Stimulated activated CD4-positive, alpha-beta T cell treated with anti-CD3 and anti-CD28 coated beads, Interleukin-1b, Interleukin-23, amount 100 ng/mL, for 24 hours (primary cell): ENCODE data around the gene KCNG2.

ENCODE experiments used
- DNase-seq, 4 experiments: peaks; one replicate each; pipeline ENCODE4 v3.0.0-alpha.2; 2020; ENCODE audit warnings: low read depth in 4 of 4, low spot score in 1 of 4

The KCNG2 gene

DNA sequence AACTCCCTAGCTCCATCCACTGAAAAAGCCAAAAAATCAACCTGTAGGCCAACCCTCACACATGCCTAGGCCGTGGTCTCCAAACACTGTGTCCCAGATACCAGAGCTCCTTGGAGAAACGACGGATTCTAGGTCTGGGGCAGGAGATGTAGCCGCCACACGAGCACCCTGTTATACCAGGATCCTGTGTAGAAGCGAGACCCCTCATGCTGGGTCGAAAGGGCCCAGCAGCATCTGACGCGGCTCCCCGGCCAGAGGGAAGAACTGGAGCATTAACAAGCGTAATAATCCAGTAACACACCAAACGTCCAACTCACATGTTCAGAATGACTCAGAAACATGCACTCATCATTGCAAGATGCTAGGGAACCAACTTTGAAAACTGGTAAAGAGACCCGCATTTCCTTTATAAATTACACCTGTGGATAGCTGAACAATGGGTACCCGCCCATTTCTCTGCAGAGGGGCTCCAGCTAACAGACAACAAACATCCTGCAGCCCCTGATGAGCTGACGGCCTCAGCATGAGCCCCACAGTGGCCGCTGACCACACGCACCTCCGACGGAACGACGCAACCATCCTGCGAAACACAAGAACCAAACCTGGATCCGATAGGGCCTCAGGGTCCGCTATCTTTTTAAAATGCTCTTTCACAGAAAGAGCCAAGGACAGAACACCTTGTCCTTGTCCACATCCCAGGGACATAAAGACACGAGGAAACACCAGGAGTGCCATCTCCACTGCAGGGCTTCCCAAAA lies 139.5 kb downstream of the KCNG2 start:
- no peak for DNase-seq

DNA sequence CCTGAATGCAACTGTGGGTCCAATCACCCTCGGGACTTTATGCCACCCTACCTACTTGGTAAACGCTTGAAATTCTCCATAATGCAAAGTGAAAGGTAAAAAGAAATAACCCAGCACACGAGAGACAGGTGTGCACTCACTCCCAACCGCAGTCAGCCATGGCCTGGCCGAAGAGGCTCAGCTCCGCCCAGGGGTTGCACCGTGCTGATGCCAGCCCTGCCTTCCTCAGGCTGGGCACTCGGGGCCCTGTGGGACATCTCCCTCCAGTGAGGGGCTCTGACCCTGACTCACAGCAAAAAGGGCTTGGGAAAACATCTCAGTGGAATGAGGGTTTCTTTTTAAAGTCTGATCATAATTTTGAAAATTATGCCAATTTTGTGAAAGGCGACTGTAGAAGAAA lies 140.5 kb downstream of the KCNG2 start:
- no peak for DNase-seq

DNA sequence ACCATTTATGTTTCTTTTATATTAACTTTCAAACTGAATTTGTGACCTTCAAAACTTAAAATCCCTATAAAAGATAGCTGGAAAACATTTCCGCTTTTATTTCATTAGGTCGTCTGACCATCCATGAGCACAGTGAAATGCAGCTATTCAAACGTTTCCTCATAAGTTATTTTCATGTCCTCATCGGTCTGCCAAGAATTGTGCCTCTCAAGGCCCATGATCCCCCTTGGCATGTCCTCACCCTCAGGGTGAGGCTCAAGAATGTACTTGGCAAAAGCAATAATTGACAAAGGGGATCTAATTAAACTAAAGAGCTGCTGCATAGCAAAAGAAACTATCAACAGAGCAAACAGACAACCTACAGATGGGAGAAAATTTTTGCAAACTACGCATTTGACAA lies 141.4 kb downstream of the KCNG2 start:
- DNase-seq = no peak

DNA sequence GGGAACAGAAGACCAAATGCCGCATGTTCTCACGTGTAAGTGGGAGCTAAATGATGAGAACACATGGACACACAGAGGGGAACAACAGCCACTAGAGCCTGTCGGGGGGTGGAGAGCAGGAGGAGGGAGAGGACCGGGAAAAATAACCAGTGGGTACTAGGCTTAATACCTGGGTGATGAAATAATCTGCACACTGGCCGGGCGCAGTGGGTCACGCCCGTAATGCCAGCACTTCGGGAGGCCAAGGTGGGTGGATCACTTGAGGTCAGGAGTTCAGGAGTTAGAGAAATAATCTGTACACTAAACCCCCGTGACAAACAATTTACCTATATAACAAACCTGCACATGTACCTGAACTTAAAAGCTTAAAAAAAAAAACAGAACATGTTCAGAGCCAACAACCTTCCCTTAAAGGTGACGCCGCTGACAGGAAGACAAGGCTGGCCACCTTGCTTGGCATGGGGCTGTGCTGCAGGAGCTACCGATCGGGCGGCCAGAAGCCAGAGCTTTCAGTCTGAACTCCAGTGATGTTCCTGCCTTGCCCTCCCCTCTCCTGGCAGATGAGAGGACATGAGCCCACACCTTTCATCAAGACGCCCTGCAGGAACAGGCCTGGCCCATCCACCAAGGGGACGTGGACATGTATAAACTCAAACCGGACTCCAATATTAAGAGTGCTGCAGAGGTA lies 142.5 kb downstream of the KCNG2 start:
- no peak for DNase-seq

DNA sequence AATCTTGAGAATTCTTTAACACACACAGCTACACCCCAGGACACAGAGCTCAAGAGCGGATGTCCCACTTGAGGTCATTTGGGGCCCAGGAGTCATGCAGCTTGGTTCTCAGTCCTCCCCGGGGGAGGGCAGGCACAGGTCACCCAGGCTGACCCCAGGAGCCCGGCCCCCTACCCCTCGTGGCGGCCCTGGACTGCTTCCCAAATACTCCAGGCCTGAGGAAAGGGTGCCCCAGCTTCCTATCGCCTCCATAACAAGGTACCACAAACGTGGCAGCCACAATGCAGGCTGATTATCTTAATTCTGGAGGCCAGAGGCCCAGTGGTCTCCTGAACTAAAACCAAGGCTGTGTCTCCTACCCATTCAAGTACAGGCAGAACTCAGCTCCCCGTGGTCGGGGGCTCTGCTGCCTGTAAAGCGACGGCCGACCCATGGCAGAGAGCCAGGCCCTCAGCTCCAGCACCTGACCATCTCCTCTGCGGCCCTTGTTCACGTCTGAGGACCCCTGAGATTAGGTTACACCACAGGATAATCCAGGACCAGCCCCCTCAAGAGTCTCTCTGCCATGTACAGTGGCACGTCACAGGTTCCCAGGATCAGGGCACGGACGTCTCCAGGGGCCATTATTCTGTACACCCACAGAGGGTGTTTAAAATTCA lies 143.2 kb downstream of the KCNG2 start:
- no peak for DNase-seq

DNA sequence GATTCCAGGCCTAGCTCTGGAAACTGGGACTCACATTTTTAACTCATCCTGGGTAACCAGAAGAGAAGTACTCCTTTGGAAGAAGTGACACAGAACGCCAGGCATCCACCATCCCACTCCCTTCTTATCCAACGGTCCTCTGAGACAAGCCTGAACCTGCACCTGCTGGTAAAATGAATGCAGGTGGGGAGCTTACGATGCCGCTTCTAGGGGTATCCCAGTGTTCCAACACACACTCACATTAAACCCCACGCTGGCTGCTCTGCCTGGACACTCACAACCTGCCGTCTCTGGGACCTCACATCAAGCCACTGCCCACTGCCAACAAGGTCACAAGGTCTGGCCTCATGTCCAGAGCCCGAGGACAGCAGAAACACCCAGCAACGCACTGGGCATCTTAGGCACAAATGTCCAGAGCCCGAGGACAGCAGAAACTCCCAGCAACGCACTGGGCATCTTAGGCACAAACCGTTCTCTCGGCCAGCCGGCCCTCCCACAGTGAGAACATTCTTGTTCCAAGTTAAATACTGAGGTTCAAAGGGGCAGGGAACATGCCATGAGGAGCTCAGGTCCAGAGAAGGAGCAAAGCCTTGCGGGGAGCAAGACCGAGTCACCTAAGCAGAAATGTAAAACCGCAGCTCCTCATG lies 143.9 kb downstream of the KCNG2 start:
- no peak for DNase-seq

DNA sequence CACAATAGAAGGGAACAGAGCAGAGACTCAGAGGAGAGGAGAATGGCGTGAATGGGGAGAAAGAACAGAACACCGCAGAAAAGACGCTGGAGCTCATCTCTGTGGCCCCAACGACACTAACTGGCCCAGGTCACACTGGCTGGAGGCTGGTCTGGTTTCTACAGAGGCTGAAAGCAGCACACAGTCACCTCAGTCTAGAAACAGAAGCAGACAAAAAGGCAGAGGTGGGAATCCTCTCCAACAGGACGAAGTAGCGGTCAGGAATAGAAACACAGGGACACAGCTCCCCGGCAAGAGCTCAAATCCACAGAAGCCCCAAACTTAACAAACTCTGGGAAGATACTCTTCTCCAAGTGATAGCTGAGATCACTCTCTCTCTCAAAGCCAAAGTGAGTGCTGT lies 144.5 kb downstream of the KCNG2 start:
- DNase-seq = no peak

DNA sequence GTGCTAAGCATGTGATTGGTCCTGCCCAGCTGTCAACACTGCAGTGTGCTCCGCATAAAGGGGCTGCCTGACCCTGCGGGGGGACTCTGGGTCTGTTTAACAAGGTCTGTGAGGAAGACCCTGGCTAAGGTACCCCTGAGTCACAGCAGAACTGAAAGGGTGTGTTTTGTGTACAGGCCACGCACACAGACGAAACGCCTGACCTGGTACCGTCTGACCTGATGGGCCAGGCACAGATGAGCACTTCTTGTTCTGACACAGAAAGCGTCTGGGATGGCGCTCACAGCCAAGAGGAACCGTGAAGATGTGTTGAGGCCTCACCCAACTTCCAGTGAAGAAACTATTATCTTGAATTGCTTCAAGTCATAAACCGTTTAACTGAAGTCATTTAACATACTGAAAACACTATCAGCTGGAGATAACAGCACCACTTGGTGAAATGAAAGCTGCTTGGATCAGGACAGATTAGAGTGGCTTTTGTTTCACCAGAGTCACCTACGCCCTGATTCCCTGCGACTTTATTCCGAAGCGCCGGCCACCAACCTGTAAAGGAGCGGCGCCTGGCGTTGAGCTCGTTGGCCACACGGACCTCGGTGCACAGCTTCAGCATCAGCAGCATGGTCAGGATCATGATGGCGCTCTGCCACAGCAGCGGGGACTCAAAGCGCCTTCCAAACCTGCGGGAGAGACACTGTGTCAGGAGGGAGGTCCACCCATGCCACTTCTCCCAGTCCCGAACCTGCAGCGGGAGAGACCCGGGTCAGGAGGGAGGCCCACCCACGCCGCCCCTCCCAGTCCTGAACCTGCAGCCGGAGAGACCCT lies 145.3 kb downstream of the KCNG2 start:
- DNase-seq = no peak

DNA sequence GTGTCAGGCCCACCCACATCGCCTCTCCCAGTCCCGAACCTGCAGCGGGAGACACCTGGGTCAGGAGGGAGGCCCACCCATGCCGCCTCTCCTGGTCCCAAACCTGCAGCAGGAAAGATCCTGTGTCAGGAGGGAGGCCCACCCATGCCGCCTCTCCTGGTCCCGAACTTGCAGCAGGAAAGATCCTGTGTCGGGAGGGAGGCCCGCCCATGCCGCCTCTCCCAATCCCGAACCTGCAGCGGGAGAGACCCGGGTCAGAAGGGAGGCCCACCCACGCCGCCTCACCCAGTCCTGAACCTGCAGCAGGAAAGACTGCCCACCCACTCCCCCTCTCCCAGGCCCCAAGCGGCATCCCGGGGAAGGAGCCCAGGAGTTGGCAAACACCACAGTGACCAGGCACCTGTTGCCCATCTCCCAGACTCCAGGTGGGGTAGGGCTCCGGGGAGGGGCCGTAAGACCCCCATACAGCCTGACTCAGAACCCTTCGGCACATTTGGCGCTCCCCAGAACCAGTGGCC lies 145.9 kb downstream of the KCNG2 start:
- DNase-seq = no peak

DNA sequence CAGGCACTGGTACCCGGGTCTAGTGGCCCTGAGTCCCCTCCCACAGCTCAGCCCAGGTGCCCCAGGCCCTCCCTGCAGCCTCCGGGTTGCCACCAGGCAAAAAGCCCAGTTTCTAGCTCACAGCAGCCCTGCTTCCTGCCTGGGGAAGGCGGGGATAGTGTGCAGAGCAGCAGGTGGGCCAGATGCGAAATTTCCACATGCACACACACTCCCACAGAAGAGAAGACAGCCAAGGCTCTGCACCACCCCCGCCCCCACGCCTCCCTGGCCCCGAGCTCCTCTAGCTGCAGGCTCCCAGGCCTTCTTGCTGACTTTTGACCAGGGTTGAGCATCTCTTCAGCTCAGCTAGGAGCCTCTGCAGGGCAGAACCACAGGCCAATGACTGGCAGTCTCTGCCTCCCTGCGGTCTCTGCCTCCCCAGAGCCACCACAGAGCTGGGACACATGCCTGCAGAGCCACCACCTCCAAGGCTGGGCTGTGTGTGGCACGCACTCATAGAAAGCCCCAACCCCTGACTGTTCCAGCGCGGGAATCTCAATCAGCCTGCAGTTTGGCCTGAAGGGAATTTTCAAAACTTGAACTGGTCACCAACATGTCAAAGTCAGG lies 146.5 kb downstream of the KCNG2 start:
- DNase-seq = no peak

DNA sequence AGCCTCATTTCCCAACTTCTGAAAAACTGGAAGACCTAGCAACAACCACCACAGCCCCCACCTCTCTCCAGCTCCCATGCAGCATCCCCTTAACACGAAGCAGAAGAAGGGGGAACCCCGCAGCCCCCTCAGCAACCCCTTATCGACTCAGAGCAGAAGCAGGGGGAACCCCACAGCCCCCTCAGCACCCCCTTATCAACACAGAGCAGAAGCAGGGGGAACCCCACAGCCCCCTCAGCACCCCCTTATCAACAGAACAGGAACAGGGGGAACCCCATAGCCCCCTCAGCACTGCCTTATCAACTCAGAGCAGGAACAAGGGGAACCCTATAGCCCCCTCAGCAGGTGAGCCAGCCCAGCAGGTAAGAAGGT lies 147.0 kb downstream of the KCNG2 start:
- no peak for DNase-seq

DNA sequence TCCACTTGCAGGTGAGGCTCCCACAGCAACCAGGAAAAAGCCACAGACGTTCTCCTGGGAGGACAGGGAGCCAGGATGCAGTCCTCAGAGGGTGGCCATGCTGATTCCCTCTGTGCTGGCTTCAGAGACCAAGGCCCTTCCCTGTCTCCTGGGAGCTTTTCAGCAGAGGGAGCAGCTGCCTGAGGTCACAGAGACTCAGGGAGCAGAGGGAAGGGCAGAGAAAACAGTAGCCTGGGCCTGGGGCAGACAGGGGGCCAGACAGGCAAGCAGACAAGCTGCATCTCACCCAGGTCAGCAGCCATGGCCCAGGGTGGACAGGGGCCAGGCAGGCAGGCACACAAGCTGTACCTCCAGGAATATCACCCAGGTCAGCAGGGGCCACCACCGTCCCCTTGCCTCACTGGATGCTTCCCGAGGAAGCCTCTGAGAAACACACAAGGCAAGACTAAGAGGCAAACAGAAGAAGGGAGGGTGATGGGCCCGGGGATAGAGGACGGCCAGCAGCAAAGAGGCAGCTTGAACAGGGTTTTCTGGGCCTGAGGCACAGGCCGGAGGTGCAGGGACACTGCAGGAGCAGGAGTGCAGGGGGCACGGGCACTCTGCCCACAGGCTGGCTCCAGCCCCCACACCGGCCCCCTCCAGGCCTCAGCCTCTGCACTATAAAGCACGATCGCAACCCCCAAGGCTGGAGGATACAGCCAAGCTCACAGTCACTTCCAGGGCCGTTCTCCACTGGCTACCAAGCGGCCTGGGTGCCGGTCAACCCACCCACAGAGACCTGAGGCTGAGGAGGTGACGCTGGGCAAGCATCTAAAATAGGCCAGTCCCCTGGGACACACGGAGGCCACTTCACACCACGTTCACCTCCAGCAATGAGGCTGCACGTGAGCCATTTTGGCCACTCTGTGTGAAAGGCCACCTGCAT lies 147.6 kb downstream of the KCNG2 start:
- DNase-seq = no peak

DNA sequence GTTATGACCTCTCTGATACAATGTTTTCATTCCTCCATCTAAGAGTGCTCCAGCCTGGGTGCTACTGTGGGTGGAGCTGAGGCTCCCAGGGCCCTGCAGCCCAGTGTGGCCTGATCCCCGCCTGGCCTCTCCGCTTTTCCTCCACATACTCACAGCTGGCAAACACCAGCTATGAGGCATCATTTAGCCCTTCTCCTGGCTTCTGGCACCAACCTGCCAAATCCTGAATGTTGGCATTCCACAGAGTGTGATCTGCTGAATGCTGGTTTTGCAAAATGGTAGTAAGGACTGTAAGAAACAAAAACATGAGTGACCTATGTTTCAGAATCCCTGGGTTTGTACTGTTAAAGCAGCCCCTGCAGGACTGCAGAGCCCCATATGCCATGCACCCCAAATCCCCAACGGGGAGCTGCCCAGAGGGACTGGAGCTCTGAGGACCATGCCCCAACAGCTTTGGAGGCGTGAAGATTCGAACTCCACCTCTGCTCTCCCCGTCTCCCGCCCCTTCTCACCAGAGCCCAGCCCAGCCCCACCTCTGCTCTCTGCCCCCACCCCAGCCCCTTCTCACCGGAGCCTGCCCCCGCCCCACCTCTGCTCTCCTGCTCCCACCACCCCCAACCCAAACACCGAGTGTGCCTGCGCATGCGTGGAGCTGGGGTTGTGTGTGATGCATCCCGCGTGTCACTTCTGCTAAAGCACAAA lies 149.5 kb downstream of the KCNG2 start:
- DNase-seq = no peak

DNA sequence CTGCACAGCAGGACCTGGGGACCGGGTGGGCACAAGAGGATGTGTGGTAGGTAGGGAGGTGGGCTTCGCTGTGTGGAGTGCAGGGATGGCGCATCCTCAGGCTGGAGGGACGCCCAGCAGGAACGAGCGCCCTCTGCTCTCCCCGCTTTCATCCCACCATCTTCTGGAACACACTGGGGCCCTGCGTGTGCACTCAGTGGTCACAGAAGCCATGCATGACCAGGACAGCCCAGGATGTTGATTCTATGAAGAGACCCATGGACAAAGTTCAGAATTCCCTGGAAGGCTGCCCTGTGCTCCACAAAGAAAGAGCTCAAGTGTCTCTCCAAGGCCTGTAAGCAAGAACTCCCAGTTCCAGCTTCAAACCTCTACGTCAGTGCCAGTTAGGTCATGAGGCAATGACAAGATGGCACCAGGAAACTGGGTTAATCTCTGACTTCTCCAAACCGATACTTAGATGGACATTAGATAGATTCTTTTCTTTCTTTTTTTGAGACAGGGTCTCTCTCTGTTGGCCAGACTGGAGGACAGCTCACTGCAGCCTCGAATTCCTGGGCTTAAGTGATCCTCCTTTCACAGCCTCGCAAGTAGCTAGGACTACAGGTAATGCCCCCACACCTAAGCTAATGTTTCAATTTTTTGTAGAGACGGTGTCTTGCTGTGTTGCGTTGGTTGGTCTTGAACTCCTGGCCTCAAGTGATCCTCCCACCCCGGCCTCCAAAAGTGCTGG lies 150.3 kb downstream of the KCNG2 start:
- no peak for DNase-seq

DNA sequence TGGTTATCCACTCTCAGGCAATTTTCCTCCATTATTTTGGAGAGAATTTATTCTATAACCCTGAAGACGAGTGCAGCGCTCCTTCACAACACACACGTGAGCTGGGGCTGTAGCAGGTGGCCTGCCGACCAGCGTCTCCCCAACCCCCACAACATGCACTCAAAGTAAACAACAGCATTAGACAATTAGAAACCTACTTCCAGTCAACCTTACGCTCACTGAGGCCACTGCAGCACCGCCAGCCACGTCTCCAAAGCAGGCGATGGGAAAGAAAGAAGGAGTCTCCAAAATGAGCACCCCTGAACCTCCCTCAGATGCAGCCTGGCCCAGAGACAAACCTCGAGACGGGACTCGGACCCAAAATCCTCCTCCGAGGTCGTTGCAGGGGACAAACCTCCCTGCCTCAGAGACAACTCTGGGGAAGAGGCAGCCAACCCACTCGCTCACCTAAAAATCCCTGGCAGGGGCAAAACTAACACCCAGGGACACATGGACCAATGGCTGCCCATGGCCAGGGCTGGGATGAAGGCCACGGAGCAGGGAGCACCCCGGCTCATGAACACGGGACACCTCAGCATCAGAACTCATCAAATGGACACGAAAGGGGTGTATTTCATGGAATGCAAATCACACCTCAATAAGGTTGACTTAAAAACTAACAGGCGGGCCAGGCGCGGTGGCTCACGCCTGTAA lies 151.1 kb downstream of the KCNG2 start:
- DNase-seq = no peak
